Endodermal cell (in vitro differentiated cells): ENCODE data around the gene FYN. TPM values are rescaled to one million over a fixed set of nuclear protein-coding genes. Genes with fewer than 3 reads are reported as not detected.

ENCODE experiments used
- DNase-seq: peaks from one replicate; pipeline ENCODE4 v3.0.0-alpha.2; 2017
- H3K27ac ChIP-seq: 2 replicates; pipeline ENCODE4 v1.5.1; 2013; ENCODE audit warnings: mild to moderate bottlenecking, low read depth, low read length, moderate library complexity
- H3K27me3 ChIP-seq: 2 replicates; pipeline ENCODE4 v1.6.1; 2013; ENCODE audit warnings: mild to moderate bottlenecking, low read length, moderate library complexity; ENCODE audit not compliant: insufficient read depth, control insufficient read depth, poor library complexity, severe bottlenecking
- H3K36me3 ChIP-seq: 2 replicates; pipeline ENCODE4 v1.7.0; 2013; ENCODE audit warnings: mild to moderate bottlenecking, low read length, moderate library complexity; ENCODE audit not compliant: control insufficient read depth, insufficient read depth
- H3K4me1 ChIP-seq: one replicate; pipeline ENCODE4 v1.7.0; 2013; ENCODE audit warnings: low read length; ENCODE audit not compliant: control insufficient read depth, insufficient read depth
- H3K4me3 ChIP-seq: 2 replicates; pipeline ENCODE4 v1.5.1; 2013; ENCODE audit warnings: mild to moderate bottlenecking, low read length, moderate library complexity
- H3K9ac ChIP-seq: 2 replicates; pipeline ENCODE4 v1.6.1; 2013; ENCODE audit warnings: mild to moderate bottlenecking, low read length, moderate library complexity; ENCODE audit not compliant: poor library complexity, severe bottlenecking; ENCODE audit errors: extremely low read depth
- H3K9me3 ChIP-seq: 2 replicates; pipeline ENCODE4 v1.6.1; 2013; ENCODE audit warnings: mild to moderate bottlenecking, low read length, moderate library complexity; ENCODE audit not compliant: control insufficient read depth
- H3K27ac Mint-ChIP-seq: 2 replicates; pipeline ENCODE4 v1.8.0; 2020; ENCODE audit warnings: mixed read lengths
- H3K27me3 Mint-ChIP-seq: 2 replicates; pipeline ENCODE4 v1.8.0; 2021; ENCODE audit warnings: mild to moderate bottlenecking, mixed read lengths; ENCODE audit not compliant: insufficient read depth
- H3K36me3 Mint-ChIP-seq: 2 replicates; pipeline ENCODE4 v1.8.0; 2020; ENCODE audit warnings: low read depth, mixed read lengths
- H3K4me1 Mint-ChIP-seq: 2 replicates; pipeline ENCODE4 v1.8.0; 2020; ENCODE audit warnings: mixed read lengths
- H3K4me3 Mint-ChIP-seq: 2 replicates; pipeline ENCODE4 v1.8.0; 2020; ENCODE audit warnings: mild to moderate bottlenecking, moderate library complexity, mixed read lengths
- H3K9me3 Mint-ChIP-seq: 2 replicates; pipeline ENCODE4 v1.8.0; 2020; ENCODE audit warnings: mild to moderate bottlenecking, mixed read lengths
- WGBS, 2 experiments: methylation state at CpG; one replicate each; pipeline versions ENCODE4 v1.1.5 to v1.1.7; 2013; ENCODE audit warnings: missing lambda C conversion rate in 2 of 2, mixed read lengths in 1 of 2; ENCODE audit not compliant: insufficient coverage in 1 of 2, insufficient read length in 1 of 2; 5-methylcytosine and 5-hydroxymethylcytosine counted together
- total RNA-seq, 2 donors: library from RNA; stranded (reverse); fragmentation: NEBNext Ultra II Directional in 1 of 2; extraction: Animal tissue kit (Norgen Biotek cat#: 25700) in 1 of 2; gene quantifications; 2 replicates in 1 of 2; 3 replicates in 1 of 2; pipeline ENCODE4 v1.2.1, GENCODE V29; 2021
- TF ChIP-seq, protein P1 (sequence below): fragments of 200-600 bp; sonication (generic); conservative IDR thresholded peaks from 2 replicates; pipeline ENCODE4 v1.5.0; 2021; ENCODE audit warnings: antibody characterized with exemption, mild to moderate bottlenecking

Gene FYN
- total RNA-seq, 2 donors from 2014 or later = 70.0 to 96.4 TPM

DNA sequence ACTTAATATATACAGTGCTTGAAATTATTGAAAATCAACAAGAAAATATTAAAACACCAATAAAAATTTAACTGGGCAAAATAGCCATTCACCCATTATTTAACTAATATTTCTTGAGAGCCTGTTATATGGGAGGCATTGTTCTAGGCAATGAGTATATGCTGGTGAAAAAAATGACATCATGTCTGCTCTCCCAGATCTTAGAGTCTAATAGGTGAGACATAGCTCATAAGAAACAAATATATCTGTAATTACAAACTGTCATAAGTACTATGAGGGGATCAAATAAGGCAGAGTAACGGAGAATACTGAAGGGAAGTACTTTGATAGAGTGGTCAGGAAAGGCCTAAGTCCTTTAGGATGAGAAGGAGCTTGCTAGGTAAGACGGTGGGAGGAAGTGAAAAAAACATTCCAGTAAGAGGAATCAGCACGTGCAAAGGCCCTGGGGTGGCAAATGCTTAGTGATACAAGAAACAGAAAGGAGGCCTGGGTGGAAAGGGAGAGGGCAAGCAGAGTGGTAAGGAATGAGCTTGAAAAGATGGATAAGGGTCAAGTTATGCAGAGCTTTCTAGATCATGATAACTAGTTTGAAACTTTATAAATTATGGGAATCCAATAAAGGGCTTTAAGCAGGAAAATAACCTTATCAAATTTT, 12.2 kb upstream of the FYN start:
- Histone ChIP-seq H3K27ac (no peak overlapping the region), H3K4me1 (peaks cover 4% of the 10 kb centered on the region), H3K27me3 (peaks cover 23% of the 10 kb centered on the region), H3K36me3 (no peaks in the 10 kb centered on the region), H3K9me3 (peaks cover 3% of the 10 kb centered on the region), H3K9ac (no peak overlapping the region), H3K4me3 (no peak overlapping the region)
- Mint-ChIP-seq H3K9me3 (no peaks in the 10 kb centered on the region), H3K27ac (no peak overlapping the region), H3K4me3 (no peak overlapping the region), H3K36me3 (no peaks in the 10 kb centered on the region), H3K27me3 (peaks cover 31% of the 10 kb centered on the region), H3K4me1 (peaks cover 13% of the 10 kb centered on the region)
- DNase-seq = no peak
- TF ChIP-seq, protein P1, sequence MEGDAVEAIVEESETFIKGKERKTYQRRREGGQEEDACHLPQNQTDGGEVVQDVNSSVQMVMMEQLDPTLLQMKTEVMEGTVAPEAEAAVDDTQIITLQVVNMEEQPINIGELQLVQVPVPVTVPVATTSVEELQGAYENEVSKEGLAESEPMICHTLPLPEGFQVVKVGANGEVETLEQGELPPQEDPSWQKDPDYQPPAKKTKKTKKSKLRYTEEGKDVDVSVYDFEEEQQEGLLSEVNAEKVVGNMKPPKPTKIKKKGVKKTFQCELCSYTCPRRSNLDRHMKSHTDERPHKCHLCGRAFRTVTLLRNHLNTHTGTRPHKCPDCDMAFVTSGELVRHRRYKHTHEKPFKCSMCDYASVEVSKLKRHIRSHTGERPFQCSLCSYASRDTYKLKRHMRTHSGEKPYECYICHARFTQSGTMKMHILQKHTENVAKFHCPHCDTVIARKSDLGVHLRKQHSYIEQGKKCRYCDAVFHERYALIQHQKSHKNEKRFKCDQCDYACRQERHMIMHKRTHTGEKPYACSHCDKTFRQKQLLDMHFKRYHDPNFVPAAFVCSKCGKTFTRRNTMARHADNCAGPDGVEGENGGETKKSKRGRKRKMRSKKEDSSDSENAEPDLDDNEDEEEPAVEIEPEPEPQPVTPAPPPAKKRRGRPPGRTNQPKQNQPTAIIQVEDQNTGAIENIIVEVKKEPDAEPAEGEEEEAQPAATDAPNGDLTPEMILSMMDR = no peak
- 90 to 97% methylated on average over 3 of the region's 3 CpGs for WGBS, 2 experiments

DNA sequence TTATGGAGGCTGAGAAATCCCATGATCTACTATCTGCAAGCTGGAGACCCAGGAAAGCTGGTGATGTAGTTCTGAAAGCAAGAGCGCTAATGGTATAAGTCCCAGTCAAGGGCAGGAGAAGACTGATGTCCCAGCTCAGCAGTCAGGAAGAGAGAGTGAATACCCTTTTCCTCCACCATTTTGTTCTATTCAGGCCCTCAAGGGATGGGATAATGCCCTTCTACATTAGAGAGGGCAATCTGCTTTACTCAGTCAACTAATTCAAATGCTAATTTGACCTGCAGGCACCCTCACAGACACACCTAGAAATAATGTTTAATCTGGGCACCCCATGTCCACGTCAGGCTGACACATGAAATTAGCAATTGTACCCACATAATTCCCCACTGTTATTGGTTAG, 10.8 kb upstream of the FYN start:
- no peak overlapping the region for H3K9ac ChIP-seq
- H3K27me3 ChIP-seq = peaks cover 16% of the 10 kb centered on the region
- peaks cover 6% of the 10 kb centered on the region for H3K4me1 Mint-ChIP-seq
- H3K36me3 ChIP-seq = no peaks in the 10 kb centered on the region
- TF ChIP-seq, protein P1 = no peak
- no peak overlapping the region for H3K27ac ChIP-seq
- 72 to 90% methylated on average over 2 of the region's 2 CpGs for WGBS, 2 experiments
- peaks cover 3% of the 10 kb centered on the region for H3K9me3 ChIP-seq
- no peaks in the 10 kb centered on the region for H3K36me3 Mint-ChIP-seq
- no peak for DNase-seq
- H3K4me3 ChIP-seq = no peak overlapping the region
- no peak overlapping the region for H3K4me3 Mint-ChIP-seq
- no peak overlapping the region for H3K27ac Mint-ChIP-seq
- H3K4me1 ChIP-seq = peaks cover 4% of the 10 kb centered on the region
- H3K9me3 Mint-ChIP-seq = no peaks in the 10 kb centered on the region
- H3K27me3 Mint-ChIP-seq = peaks cover 24% of the 10 kb centered on the region

DNA sequence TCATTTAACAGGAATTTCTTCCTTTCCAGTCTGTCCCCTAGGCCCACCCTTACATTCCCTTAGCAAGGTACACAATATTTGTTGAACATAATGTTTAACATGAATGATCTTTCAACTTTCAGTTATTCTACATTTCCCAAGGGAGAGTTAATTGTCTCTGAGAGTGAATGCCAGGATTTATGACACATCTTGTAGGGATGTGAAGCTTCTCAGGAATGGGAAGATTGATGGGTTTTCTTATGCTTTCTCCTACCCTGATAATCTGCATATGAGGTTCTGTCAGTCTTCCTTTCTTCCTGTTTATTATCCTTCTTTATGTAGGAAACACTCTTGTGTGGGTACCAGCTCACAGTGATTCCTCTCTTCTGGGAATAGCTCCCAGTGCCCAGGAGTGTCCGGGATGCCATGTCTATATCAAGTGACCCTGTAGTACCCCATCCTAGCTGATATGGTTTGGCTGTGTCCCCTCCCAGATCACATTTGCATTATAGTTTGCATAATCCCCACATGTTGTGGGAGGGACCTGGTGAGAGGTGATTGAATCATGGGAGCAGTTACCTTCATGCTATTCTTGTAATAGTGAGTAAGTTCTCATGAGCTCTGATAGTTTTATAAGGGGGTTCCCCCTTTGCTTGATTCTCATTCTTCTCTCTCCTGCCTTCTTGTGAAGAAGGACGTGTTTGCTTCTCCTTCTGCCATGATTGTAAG, 7.1 kb upstream of the FYN start:
- DNase-seq = no peak
- peaks cover 7% of the 10 kb centered on the region for H3K27me3 Mint-ChIP-seq
- no peaks in the 10 kb centered on the region for H3K9me3 Mint-ChIP-seq
- no peaks in the 10 kb centered on the region for H3K4me1 ChIP-seq
- H3K4me3 ChIP-seq = no peak overlapping the region
- H3K4me1 Mint-ChIP-seq = peaks cover 3% of the 10 kb centered on the region
- TF ChIP-seq, protein P1 = no peak
- H3K4me3 Mint-ChIP-seq = no peak overlapping the region
- H3K27ac Mint-ChIP-seq = no peak overlapping the region
- no peaks in the 10 kb centered on the region for H3K36me3 ChIP-seq
- H3K27me3 ChIP-seq = no peaks in the 10 kb centered on the region
- no peak overlapping the region for H3K9ac ChIP-seq
- no peaks in the 10 kb centered on the region for H3K9me3 ChIP-seq
- H3K27ac ChIP-seq = no peak overlapping the region
- no peaks in the 10 kb centered on the region for H3K36me3 Mint-ChIP-seq
- 82% methylated on average over 2 of the region's 2 CpGs; no CpG with 5 or more reads in 1 of the 2 experiments for WGBS, 2 experiments
